Uterus (tissue), 2 donors: ENCODE data around the gene CERS1.

Experiments
- CTCF ChIP-seq, 4 experiments: fragments of 200-600 bp in 2 of 4; fragments of 450-650 bp in 2 of 4; sonication (generic) in 2 of 4; IDR thresholded peaks; one replicate each; pipeline ENCODE4 v1.5.1; 2016 to 2019; ENCODE audit warnings: antibody characterized with exemption in 4 of 4, mild to moderate bottlenecking in 2 of 4, moderate library complexity in 1 of 4
- POLR2A ChIP-seq, 2 donors: fragments of 450-650 bp; IDR thresholded peaks; one replicate each; pipeline ENCODE4 v1.6.1; 2016; ENCODE audit warnings: antibody characterized with exemption in 2 of 2, mild to moderate bottlenecking in 1 of 2, moderate library complexity in 1 of 2

GRCh38 chr19:18898607-18899408 lies 2.9 kb upstream of the CERS1 start:
- no peak for TF ChIP-seq CTCF (IDR thresholded peaks at IDR 0.05)
- TF ChIP-seq POLR2A (IDR thresholded peaks at IDR 0.05), result no peak
